Renal cortex interstitium (tissue), 15 donors: ENCODE results near the gene CHIA. TPM values are rescaled to one million over a fixed set of nuclear protein-coding genes. Genes with fewer than 3 reads are reported as not detected.

Experiments
- DNase-seq, 11 donors: peaks; one replicate each; pipeline ENCODE4 v3.0.0-alpha.2; 2013; ENCODE audit warnings: low read depth in 9 of 11, low spot score in 4 of 11; ENCODE audit errors: extremely low read depth in 1 of 11
- long read RNA-seq, 16 experiments: transcript quantifications; one replicate each; lab custom pipeline, GENCODE V29; 2026
- polyA plus RNA-seq, 3 donors: library from polyadenylated mRNA; unstranded; fragments of 120-200 nt; gene quantifications; one replicate each; pipeline ENCODE4 v1.2.1, GENCODE V29; 2013; ENCODE audit not compliant: insufficient read length in 3 of 3

Gene CHIA
- not detected for polyA plus RNA-seq
- long read RNA-seq, donor 1: 0 reads
- long read RNA-seq, donor 2: 0 reads
- long read RNA-seq, donor 3: 0 reads
- long read RNA-seq, donor 4: 0 reads
- long read RNA-seq, donor 5: 0 reads
- long read RNA-seq, donor 6: 0 reads
- long read RNA-seq, donor 7: 0 reads
- long read RNA-seq, donor 8: 0 reads
- long read RNA-seq, donor 9: 0 reads
- long read RNA-seq, donor 10: 0 reads
- long read RNA-seq, donor 11: 0 reads
- long read RNA-seq, donor 12: 0 reads
- long read RNA-seq, donor 13: 0 reads
- long read RNA-seq, donor 14: 0 reads
- long read RNA-seq, donor 15: 0 reads
- long read RNA-seq, donor 16: 0 reads

DNA sequence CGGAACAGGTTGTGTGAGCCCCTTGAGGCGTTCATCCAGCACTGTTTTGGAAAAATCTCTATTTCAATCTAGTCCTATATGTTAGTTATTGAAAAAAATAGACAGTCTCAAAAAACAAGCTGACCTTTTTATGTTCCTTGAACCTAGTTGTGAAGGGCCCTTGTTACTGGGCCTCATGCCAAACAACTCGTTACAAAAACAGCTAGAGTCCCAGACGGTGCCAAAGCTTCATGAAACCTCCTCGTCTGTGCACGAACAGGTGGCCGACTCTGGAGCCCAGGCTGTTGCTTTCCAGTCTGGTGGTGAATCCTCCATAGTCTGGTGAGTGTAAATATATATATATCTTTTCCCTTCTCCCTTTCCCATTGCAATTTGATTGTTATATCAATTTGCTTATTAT is at the start of gene CHIA:
Gene CHIA, plus strand, starts transcription at position 222 of the 400 bp plus-strand sequence. CDS start 19,617 bp downstream, outside the sequence.
- no peak for DNase-seq

DNA sequence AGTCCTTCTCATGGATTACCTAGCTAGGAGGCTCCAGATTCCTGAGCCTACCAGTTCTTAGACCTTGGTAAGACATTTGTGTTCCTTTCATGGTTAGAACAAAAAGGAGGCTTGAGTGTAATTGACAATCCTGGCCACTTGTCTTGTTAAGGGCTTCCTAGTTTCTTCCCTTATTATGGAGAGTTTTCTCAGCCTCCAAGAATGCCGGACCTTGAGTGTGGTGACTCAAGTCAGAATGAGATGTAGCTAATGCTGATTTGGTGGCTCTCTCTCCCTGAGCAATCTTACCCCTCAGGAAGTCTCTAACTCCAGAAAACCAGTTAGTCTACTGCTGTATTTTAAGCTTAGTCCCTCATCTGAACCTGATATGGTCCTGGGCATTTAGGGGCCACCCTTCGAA is 48.9 kb upstream of the CHIA start:
- DNase-seq: no peak

GRCh38 chr1:111242805-111243523 is 47.7 kb upstream of the CHIA start:
- DNase-seq: no peak

GRCh38 chr1:111247125-111247838 is 43.4 kb upstream of the CHIA start:
- no peak for DNase-seq

DNA sequence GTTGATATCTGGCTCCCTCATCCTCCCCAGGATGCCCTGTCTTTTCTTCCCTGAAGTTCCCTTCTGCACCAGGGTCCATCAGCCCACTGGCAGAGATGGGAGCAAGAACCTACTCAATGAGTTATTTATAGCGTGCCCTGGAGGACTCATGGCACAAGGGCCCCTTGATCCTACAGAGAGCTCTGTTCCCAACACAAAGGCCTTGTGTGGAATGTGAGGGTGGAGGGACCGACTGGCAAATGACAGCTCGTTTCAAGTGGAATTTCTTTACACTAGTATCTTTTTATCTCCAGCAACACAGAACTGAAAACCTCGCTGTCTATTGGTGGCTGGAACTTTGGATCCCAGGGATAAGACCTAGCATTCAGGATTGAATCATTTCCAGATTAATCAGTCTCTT is 40.7 kb upstream of the CHIA start:
- no peak for DNase-seq

- DNase-seq: no peak
Observed at GRCh38 chr1:111251570-111251969, 39.1 kb upstream of the CHIA start.

DNA sequence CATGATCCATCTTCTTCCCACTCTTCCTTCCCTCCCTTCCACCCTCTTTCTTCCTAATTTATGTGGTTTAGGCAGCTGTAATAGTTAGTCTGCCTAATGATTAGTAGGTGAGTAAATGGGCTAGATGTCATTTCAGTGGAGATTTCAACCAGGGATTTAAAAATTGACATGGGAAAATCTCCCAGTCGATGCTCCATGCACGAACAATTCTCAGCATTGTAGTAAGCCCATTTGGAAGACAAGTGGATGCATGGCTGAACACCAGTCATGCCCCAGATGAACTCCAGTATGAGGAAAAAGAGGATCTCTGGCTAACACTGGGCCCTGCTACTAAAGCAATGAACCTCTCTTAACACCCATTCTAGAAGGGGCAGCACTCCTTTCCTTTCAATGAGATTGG is 37.9 kb upstream of the CHIA start:
- DNase-seq: no peak

DNA sequence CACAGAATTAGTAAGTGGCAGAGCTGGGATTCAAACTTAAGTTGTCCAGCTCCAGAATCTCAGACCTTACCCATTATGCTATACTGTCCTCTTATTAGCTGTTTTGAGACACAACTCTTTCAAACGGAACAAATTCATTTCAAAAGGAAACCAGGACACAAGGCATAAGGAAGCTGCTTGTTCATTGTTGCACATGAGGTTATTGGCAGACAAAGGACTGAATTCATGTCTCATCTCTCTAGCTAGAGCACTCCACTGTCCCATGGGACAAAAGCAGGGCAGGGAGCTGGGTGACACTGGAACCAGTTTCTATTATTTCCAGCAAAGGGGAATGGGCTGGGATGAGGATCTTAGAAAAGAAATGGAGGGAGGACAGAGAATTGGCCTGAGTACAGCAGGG is 36.8 kb upstream of the CHIA start:
- DNase-seq: no peak

- no peak for DNase-seq
Observed at GRCh38 chr1:111256988-111257658, 33.5 kb upstream of the CHIA start.

DNA sequence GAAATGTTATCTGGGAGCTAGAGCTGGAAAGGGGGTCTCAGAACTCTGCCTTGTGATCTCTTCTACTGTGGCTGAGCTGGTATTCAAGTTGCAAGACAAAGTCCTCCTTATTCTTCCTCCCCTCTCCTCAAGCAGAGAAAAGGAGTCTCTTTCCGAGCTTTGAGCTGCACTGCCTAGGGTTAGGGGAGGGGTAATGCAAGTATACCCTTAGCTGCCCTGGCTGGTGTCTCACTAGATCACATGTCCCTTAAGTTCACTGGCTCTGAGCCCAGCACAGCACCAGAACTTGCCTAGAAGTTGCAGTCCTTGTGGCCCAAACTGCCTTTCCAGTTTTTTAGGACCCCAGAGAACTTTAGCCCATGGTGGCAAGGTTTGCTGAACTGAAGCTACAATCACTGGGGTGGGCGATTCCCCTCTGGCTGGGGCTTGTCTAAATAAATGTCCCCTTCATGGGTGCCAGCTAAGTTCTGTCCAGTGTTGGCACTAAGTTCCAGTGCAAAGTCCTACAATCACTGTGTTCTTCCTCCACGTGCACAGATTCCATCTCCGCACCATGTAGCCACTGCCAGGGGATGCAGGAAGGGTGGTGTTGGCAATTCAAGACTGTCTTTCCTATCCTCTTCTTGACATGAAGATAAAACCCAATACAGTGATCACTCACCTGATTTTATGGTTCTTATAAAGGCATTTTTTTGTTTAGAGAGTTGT is 22.7 kb upstream of the CHIA start:
- no peak for DNase-seq

GRCh38 chr1:111269825-111270406 is 20.7 kb upstream of the CHIA start:
- DNase-seq: no peak

DNA sequence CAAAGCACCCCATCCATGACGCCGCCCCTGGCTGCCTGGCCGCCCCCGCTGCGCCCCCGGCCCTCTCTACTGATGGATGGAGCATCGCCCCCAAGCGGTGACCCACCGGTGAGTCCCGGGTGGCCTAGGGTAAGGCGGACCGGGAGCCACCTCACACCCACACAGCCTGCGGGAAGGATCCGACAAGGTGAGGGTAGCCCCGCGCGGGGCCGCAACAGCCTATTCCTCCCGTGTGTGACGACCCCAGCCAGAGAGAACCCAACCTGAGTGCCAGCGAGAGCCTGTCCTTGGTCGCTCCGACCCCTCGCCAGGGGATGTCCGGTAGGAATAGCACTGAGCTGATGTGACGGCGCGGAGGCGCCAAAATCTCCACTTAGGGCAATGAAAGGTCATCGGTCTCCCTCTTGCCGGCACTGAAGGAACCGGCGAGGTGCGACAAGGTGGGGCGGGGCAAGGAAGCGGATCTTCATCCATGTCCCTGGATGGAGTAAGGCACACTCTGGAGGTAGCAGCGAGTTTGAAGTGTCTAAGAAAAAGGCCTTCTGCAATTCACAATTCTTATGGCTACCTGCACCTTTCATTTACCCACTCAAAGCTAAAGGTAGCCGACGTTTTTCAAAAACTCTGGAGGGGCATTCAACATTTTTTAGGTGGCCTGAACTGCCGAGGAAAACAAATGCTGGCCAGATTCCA is 19.7 kb upstream of the CHIA start:
- DNase-seq: no peak

GRCh38 chr1:111271464-111271801 is 19.2 kb upstream of the CHIA start:
- DNase-seq: no peak

DNA sequence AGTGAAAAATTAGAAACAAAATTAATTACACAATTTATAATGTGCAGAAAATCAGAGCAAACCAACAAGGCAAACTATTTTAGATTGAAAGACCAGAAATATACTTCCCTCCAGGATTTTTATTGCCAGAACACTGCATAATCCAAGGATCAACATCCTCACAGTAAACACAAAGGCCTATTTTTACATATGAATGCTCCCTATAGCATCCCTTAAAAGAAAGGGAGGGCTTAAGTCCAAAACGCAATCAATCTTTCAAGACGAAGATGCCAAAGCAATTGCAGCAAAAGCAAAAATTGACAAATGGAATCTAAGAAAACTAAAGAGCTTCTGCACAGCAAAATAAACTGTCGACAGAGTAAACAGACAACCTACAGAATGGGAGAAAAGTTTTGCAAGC is 18.6 kb upstream of the CHIA start:
- DNase-seq: no peak

DNA sequence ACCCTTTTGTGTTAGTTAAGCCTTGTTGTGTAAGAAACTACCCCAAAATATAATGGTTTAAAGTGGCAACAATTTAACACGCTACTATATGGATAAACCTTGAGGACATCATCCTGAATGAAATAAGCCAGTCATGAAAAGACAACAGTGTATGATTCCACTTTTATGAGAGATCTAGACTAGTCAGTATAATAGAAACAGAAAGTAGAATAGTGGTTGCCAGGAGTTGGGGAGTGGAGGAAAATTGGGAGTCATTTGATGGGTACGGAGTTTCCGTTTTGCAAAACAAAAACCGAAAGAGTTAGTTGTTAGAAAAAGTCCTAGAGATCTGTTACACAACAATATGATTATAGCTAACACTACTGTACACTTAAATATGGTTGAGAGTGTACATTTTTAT is 16.0 kb upstream of the CHIA start:
- no peak for DNase-seq

GRCh38 chr1:111275079-111275478 is 15.6 kb upstream of the CHIA start:
- no peak for DNase-seq

DNA sequence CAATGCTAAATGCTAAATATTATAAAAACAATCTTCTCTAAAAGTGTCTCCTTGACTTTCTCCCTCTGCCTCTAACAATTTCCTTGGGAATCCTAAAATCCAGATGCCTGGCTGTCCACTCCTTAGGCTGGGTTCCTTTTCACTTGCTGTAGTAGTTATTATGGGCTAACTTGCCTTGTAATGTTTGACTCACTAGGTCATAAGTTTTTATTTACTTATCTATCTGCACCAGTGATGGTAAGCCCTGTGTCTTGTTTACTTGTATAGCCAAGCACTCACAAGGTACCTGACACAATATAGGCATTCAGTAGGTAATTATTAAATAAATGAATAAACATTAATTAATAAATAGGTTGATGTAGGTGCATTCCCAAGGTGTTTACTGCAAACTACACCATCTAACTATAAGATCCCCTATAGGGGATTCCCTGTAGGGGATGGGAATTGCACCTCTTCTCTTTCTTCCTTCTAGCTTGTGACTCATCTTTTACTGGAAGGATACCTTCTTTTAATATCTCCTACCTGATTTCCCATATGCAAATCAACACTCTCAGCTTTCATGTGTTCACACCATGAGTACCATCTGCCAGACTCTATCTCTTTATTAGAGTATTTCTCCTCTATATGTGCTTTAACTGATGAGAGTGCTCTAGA is 14.7 kb upstream of the CHIA start:
- no peak for DNase-seq

GRCh38 chr1:111279144-111279543 is 11.5 kb upstream of the CHIA start:
- DNase-seq: no peak
